IPS-NIHi11 (cell line): ENCODE results near the gene KLRG1.

Experiments used
- DNase-seq: peaks from one replicate; pipeline ENCODE4 v3.0.0; 2012; ENCODE audit warnings: mixed read lengths, low spot score

Gene KLRG1

DNA sequence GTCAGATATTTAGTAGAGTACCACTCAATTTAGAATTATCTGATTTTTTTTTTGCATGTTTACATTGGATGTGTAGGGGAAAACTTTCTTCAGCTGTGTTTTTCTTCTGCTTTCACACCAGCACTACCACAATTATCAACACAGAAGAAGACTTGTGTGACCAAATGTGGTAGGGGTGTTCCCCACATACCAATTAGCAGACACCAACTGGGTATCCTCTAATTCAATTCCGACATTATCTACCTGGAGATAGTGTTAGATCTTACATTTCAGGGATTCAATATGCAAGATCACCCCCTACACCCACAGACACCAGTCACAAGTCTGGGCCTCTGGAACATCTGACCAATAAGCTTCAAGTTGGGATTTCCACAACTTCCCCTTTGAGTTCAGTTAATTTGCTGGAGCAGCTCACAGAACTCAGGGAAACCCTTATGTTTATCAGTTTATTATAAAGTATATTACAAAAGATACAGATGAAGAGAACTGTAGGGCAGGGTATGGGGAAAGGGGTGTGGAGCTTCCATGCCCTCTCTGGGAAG lies 4.1 kb upstream of the KLRG1 start:
- DNase-seq, result no peak

DNA sequence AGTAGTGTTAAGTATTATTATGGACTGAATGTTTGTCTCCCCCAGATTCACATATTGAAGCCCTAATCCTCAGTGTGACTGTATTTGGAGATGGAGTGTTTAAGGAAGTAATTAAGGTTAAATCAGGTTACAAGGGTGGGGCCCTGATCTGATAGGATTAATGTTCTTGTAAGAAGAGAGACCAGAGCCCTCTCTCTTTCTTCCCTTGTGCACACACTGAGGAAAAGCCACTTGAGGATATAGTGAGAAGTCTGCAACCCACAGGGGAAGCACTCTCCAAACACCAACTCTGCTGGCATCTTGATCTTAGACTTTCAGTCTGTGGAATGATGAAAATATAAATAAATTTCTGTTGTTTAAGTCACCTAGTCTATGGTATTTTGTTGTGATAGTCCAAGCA lies 2.2 kb upstream of the KLRG1 start:
- no peak for DNase-seq

DNA sequence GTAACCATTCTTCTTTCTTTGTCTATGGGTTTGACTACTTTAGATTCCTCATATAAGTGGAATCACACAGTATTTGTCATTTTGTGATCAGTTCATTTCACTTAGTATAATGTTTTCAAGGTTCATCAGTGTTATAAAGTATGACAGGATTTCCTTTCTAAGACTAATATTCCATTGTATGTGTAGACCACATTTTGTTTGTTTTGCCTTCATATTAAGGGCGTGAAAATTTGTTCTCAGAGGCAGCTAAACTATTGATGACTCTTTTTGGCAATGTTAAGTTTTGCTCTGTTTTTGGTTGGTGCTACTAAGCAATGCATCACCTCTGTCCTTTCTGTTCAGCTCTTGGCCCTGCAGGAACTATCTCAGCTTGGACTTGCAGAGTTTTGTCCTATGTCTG lies 1.7 kb upstream of the KLRG1 start:
- DNase-seq, result no peak

DNA sequence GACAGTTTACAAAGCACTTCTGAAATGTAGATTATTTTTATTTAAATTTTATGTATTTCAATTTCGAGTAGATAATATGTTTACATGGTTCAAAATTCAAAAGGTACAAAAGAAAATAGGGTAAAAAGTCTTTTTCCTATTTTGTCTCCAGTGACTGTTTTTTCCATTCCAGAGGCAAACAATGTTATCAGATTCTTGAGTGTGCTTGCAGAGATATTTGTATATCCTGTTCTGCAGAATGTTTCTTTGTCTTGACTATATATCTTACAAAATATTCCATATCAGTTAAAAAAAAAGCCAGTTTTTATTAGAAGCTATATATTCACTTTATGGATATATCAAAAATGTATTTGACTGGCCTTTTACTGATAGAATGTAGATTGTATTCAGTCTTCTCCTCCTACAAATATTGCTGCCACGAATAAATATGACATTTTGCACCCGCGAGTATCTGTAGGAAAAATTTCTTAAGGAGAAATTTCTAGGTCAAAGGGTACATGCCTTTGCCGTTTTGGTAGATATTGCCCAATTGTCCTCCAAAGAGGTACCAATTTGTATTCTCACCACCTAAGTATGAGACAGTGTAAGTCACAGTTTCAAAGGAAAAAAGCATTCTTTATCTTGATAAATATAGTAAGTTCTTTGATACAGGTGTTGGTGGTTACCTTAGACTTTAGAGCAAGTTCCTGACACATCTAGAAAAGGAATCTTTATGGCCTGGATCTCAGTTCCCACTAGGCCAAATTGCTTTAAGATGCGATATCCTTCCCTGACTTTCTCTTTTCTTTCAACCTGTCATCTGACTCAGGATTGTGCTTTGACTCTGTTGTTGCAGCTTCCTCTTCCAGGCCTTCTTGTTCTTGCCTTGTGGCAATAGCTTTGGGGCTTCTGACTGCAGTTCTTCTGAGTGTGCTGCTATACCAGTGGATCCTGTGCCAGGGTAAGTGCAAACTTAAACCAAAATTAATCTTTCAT lies 2.3 kb downstream of the KLRG1 start:
- no peak for DNase-seq

DNA sequence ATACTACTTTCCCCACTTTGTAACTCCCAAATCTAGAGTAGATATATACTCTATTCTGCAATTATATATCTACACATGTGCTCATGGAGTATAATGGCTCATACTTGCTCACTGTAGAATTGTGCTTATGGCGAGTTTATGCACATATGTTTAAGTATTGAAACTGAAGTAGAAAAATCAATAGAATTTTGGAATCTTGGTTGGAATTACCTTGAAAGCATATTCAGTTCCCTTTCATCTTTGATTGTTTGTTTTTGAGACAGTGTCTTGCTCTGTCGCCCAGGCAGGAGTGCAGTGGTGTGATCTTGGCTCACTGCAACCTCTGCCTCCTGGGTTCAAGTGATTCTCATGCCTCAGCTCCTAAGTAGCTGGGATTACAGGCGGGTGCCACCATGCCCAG lies 4.5 kb downstream of the KLRG1 start:
- DNase-seq, result no peak

DNA sequence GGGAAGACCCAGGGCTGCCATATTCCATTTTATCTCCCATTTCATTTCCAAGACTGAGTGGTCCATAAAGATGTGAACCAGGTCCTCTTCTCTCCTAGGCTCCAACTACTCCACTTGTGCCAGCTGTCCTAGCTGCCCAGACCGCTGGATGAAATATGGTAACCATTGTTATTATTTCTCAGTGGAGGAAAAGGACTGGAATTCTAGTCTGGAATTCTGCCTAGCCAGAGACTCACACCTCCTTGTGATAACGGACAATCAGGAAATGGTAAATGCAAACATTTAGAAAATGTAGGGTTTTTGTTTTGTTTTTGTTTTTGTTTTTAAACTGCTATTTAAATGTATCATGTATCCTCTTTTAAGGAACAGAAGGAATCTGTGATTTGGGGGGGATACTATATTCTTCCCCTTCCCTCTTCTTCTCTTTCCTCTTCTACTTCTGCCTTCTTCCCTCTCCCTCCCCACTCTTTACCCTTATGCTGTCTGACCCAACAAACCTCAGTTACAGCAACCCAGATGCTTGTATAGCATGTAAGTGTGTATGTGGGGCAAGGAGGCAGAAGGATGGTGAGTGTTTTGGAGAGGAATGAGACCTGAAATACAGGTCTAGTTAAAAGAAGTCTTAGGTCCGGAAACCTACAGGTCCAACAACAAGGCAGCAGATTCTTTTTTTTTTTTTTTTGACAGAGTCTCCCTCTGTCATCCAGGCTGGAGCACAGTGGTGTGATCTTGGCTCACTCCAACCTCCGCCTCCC lies 5.9 kb downstream of the KLRG1 start:
- no peak for DNase-seq

DNA sequence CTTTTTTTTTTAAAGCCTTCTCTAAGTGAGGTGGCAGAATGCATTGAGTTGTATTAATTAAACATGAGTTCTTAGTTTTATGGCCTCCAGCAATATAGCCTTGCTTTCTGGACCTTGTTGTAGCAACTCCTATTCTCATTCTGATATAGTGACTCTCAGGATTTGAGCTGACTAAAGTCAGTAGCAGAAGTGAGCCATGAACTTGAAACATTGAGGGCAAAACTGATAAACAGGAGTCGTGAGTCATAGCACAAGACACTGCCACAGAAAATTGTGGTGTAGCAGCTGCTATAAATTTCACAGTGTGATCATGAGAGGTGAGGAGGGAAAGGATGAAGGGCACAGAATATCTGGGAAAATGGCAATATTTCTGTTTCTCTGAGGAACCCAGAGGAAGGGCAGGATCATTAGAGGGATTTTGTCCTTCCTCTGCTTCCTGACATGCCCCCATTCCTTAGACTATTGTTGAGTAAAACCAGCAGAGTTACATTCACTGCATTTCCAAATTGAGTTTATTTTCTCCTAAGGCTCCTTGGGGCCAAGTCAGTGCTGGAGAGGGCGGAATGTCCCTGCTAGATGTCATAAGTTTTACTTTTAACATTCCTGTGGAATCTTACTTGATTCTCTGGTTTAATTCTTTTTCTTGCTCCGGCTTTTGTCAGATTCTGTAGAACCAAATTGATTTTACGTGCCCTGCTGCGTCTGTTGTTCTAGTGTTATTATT lies 7.5 kb downstream of the KLRG1 start:
- no peak for DNase-seq

DNA sequence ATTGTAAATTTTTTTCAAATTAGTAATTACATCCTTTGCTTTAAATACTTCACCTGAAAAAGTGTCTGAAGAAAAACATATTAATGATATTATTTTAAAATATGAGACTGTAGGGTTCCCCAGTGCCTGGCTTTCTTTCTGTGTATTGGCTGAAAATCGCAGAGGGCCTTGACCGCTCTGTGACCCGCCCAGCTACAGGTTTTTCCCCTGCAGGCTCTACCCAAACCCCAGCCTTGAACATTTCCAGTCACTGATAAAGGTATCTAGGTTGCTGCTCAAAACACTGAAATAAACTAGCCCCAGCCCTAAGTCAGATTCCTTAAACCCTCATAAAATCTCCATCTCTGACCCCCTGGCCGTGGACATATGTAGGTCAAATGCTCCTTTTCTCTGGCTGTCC lies 11.9 kb downstream of the KLRG1 start:
- DNase-seq, result no peak

DNA sequence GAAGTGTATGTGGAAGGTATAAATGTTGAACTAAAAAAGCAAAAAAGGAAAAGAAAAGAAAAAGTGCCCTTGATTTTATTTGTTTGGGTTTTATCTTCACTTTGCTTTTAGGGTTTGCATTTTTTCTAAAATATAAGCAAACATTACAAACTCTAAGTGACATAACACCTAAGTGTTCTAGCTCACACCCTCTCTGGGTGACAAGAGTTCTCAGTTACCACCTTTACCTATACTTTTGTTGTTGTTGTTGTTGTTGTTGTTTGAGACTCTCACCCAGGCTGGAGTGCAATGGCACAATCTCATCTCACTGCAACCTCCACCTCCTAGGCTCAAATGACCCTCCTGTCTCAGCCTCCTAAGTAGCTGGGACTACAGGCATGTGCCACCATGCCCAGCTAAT lies 13.0 kb downstream of the KLRG1 start:
- DNase-seq, result no peak

DNA sequence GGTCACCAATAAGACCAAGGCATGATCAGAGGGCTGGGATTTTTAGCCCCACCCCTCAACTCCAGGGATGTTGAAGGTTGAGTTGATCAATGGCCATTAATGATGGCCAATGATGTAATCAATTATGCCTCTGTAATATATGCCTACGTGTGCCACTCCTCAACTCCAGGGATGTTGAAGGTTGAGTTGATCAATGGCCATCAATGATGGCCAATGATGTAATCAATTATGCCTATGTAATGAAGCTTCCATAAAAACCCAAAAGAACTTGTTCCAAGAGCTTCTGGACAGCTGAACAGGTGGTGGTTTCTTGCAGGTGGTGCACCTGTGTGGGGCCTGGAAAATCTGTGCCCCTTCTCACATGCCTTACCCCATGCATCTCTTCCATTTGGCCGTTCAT lies 33.2 kb downstream of the KLRG1 start:
- DNase-seq, result no peak

DNA sequence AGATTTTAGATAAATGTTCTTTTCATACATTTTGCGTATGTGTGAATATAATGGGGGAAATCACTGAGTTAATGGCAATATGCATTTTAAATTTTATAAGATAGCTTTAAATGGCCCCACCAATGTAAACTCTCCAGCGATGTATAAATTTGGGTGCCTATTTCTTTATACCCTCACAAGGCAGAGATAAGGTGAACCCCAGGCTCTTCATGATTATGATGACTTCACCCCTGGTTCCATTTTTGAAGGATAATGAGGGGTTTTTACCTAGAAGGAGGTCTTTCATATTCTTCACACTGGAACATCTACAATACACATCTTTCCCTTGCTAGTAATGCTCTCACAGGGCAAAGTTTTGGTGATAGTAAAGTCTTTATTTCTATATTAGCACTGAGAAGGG lies 35.2 kb downstream of the KLRG1 start:
- no peak for DNase-seq

DNA sequence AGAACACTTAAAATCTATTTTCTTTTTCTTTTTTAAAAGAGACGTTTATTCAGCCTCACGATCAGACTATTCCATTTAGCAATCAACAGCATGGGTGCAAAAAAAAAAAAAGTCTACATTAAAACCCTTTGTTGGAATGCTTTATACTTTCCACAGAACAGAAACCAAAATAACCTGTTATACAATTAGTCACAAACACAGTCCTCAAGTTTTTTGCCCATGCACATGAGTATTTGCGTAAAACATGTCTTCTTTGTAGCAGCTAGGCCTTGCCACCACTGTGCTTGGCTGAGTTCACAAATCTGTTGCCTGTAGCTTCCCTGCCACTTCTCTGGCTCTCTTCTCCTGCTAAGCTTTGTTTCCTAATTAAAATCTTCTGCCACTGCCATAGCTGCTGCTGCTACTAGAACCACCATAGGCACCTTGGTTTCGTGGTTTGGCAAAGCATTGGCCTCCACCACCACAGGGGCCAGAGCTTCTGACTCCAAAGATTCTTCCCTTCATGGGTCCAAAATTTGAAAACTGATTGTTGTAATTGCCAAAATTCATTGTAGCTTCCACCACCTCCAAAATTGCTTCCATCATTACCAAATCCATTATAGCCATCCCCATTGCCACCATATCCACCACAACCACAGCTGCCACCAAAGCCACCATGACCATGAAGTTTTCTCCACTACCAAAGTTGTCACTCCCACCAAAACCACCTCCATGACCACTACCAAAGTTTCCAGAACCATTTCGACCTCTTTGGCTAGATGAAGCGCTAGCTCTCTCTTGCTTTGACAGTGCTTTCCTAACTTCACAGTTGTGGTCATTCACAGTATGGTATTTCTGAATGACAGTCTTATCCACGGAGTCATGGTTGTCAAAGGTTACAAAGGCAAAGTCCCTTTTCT lies 38.1 kb downstream of the KLRG1 start:
- no peak for DNase-seq

DNA sequence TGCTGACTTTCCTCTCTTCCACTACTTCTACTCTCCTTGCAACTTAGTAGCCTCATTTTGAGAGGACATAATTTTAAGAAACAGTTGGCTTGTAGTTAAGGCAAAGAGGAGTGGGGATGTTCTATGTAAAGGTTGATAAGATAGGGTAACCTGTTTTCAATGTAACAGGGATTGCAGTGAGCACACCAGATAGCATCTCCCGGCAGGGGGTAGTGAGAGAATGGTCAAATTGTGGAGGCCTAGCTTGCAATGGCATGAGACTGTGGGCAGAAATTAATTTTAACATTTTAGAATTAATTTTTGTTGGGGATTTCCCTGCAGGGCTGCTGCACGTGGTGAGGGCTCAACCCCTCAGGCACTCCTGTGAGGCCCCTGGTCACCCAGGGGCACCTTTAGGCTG lies 41.4 kb downstream of the KLRG1 start:
- no peak for DNase-seq

DNA sequence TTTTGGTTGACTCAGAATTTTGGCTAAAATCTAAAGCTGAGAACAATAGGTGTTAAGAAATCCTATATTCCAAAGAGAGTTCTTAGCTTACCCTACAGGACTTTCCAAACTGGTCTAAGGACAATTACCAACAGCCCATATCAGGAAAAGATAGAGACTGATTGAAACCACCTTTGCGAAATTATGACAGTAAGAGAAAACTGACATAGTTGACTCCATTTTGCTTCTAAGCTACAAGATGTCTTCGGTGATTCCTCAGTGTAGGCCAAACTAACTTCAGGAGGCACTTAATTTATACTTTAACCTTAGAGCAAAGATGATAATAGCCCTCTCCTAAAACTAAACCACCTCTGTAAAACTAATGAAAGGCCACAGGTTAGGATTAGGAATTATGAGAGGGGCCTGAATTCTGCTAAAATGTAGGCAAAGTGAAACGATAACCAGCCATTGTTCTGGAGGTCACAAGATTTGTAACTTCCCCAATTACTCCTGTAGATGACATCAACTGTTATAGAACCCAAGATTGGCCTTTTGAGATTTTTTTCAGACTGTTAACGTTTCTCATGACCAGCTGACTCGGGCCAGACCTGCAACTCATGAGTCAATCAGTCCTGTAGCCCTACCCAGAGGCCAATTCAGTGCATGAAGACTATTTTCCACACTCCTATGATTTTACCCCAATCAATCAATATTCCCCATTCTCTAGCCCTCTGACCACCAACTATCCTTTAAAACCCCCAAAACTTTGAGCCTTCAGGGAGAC lies 43.0 kb downstream of the KLRG1 start:
- no peak for DNase-seq

DNA sequence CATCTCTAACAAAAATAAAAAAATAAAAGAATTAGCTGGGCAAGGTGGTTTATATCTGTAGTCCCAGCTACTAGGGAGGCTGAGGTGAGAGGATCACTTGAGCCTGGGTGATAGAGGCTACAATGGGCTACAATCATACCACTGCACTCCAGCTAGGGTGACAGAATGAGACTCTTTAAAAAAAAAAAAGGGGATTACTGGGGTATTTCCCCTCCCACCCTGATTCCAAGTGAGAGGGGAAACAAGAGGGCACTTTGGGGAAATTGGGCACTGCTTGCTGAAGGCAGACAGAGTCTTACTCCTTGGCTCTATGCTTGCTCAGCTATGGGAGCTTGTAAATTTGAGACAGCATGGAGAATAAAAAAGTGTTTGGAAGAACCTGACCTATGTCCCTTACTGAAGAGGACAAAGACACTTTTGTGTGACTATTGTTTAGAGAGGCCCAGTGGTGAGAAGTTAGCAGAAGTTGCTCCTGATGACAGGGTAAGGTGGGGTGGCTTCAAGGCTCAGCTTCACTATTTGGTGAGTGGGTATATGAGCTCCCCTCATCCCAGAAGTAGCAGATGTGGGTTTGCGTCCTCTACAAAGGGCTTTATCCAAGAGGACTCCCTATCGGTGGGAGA lies 44.0 kb downstream of the KLRG1 start:
- no peak for DNase-seq

DNA sequence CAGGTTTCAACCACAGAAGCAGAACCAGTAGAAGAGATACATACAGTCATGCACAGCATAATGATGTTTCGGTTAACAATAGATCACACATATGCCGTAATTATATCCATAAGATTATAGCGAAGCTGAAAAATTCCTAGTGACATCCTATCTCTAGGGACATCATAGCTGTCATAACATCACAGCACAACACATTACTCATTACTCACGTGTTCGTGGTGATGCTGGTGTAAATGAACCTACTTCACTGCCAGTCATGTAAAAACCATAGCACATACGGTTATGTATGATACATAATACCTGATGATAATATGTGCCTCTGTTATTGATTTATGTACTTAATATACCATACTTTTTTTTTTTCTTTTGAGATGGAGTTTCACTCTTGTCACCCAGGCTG lies 44.7 kb downstream of the KLRG1 start:
- no peak for DNase-seq

DNA sequence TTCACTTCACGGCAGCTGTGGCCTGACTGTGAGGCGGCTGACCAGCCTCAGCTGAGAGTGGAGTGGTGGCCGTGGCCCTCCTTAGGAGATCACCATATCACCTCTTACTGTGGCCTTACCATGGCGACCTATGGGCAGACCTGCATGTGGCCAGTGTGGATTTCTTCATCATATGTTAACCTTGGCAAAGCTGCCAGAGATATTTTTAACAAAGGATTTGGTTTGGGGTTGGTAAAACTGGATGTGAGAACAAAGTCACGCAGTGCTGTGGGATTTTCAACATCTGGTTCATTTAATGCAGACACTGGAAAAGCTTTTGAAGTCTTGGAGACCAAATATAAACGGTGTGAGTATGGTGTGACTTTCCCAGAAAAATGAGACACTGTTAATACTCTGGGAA lies 46.9 kb downstream of the KLRG1 start:
- no peak for DNase-seq

DNA sequence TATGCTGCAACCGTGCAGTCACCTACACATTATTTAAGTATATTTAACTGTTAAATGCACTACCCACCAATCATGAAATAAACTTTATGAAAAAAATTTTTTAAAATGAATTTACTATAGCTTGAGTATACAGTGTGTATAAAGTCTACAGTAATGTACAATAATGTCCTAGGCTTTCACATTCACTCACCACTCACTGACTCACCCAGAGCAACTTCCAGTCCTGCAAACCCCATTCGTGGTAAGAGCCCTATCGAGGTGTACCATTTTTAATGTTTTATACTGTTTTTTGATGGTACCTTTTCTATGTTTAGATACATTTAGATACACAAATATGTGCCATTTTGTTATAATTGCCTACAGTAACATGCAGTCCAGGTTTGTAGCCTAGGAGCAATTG lies 48.1 kb downstream of the KLRG1 start:
- no peak for DNase-seq

DNA sequence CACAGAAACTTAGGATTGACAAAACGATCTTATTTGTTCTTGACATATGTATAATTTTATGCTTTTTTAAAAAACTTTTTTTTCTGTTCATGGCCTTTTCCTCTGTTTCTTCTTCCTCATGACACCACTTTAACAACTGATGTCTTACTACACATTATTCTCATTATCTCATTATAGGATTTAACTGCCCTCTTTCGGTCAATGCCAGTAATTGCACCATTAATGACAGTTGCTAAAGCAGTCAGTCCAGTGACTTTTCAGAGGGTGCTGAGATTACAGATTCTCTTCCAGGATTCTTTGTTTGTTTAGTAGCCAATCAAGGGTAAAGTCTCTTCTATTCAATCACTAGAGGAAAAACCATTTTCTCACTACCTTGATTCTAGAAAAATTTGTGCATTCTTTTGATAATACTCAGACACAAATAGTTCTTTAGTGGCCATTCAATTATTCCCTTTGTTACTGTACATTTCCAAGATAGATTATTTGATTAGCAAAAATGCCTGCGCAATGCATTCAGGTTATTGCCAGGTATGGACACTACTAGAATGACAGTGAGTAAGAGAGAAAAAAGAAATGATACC lies 50.1 kb downstream of the KLRG1 start:
- peak; percentile 83 for DNase-seq
